ENCODE data around the gene TANC1.
A peak's percentile ranks its signal among the peaks of the same experiment; 100 is the strongest.

Gene TANC1

GRCh38 chr2:159066541-159067156 is 98.2 kb downstream of the TANC1 start:
- no peak for DNase-seq

- no peak for DNase-seq
Measured at GRCh38 chr2:159067971-159068370, 99.5 kb downstream of the TANC1 start.

GRCh38 chr2:159069229-159069628 is 100.8 kb downstream of the TANC1 start:
- DNase-seq, result no peak

GRCh38 chr2:159070235-159070634 is 101.8 kb downstream of the TANC1 start:
- DNase-seq, result no peak

- DNase-seq, result no peak
Measured at GRCh38 chr2:159071190-159071915, 102.9 kb downstream of the TANC1 start.

GRCh38 chr2:159072795-159073194 is 104.4 kb downstream of the TANC1 start:
- DNase-seq, result no peak

GRCh38 chr2:159073256-159073655 is 104.8 kb downstream of the TANC1 start:
- no peak for DNase-seq

- DNase-seq, result no peak
Measured at GRCh38 chr2:159074605-159075004, 106.2 kb downstream of the TANC1 start.

- no peak for DNase-seq
Measured at GRCh38 chr2:159075727-159076126, 107.3 kb downstream of the TANC1 start.

- no peak for DNase-seq
Measured at GRCh38 chr2:159076241-159076640, 107.8 kb downstream of the TANC1 start.

GRCh38 chr2:159077869-159078268 is 109.4 kb downstream of the TANC1 start:
- DNase-seq, result no peak

- no peak for DNase-seq
Measured at GRCh38 chr2:159078443-159078842, 110.0 kb downstream of the TANC1 start.

GRCh38 chr2:159080641-159081040 is 112.2 kb downstream of the TANC1 start:
- DNase-seq, result no peak

GRCh38 chr2:159082119-159082518 is 113.7 kb downstream of the TANC1 start:
- DNase-seq, result no peak

GRCh38 chr2:159084384-159085370 is 116.2 kb downstream of the TANC1 start:
- DNase-seq, result no peak

GRCh38 chr2:159086342-159086741 is 117.9 kb downstream of the TANC1 start:
- no peak for DNase-seq

- no peak for DNase-seq
Measured at GRCh38 chr2:159086826-159087225, 118.4 kb downstream of the TANC1 start.

- no peak for DNase-seq
Measured at GRCh38 chr2:159088906-159089305, 120.5 kb downstream of the TANC1 start.

GRCh38 chr2:159089543-159089942 is 121.1 kb downstream of the TANC1 start:
- DNase-seq, result no peak

- DNase-seq, result no peak
Measured at GRCh38 chr2:159090514-159091201, 122.2 kb downstream of the TANC1 start.

- DNase-seq, result no peak
Measured at GRCh38 chr2:159091381-159091780, 122.9 kb downstream of the TANC1 start.

- DNase-seq, result peak; percentile 47
Measured at GRCh38 chr2:159091976-159092375, 123.5 kb downstream of the TANC1 start.

GRCh38 chr2:159093497-159093896 is 125.1 kb downstream of the TANC1 start:
- no peak for DNase-seq

Measured in central memory CD4-positive, alpha-beta T cell (primary cell).